ENCODE results near the gene FICD. TPM values are rescaled to one million over a fixed set of nuclear protein-coding genes. Genes with fewer than 3 reads are reported as not detected.

The FICD gene
- total RNA-seq, 1 experiment from 2014 or later: 3.6 TPM

GRCh38 chr12:108566452-108566851 lies 51.4 kb downstream of the FICD start:
- Mint-ChIP-seq H3K4me3 (ENCODE audit: unreplicated experiment) (no peak overlapping the region), H3K36me3 (ENCODE audit: insufficient read depth, unreplicated experiment) (peaks cover 19% of the 10 kb centered on the region), H3K4me1 (ENCODE audit: low read depth, unreplicated experiment) (no peaks in the 10 kb centered on the region), H3K27me3 (ENCODE audit: insufficient read depth, unreplicated experiment) (no peaks in the 10 kb centered on the region), H3K9me3 (ENCODE audit: unreplicated experiment) (no peaks in the 10 kb centered on the region), H3K27ac (ENCODE audit: unreplicated experiment) (no peak overlapping the region)
- intact Hi-C loops (cut with micrococcal nuclease; ENCODE audit: unreplicated experiment): no loop called here
- Histone ChIP-seq H3K4me3 (ENCODE audit: low read depth, low read length) (no peak overlapping the region), H3K36me3 (ENCODE audit: control insufficient read depth, insufficient read depth, low read length) (peaks cover 5% of the 10 kb centered on the region), H3K9me3 (no peaks in the 10 kb centered on the region), H3K27me3 (replicated peaks; ENCODE audit: control insufficient read depth, insufficient read depth, low read length) (no peaks in the 10 kb centered on the region), H3K4me1 (0 out of 2 replicates have a peak, but pooled peaks cover 3% of the 10 kb centered on the region)
- POLR2A ChIA-PET: no interaction called here
- no peak for TF ChIP-seq CTCF (IDR thresholded peaks at IDR 0.05; ENCODE audit: insufficient read depth in 1 of 2, low read depth in 1 of 2, low read length in 1 of 2, severe bottlenecking in 1 of 2, unreplicated experiment in 1 of 2)
- BruUV-seq (replicated peaks): no TSS peak
- CTCF ChIA-PET: interaction anchor here (0.5 kb wide), 1 partner anchor 1002 kb away, joined by 3 read pairs; no protein-coding TSS in a partner anchor
- no peak for DNase-seq

- H3K27me3 Mint-ChIP-seq (ENCODE audit: insufficient read depth, unreplicated experiment): no peaks in the 10 kb centered on the region
Observed at GRCh38 chr12:108567406-108568337, 52.6 kb downstream of the FICD start.

More at GRCh38 chr12:108567406-108568337, 52.6 kb downstream of the FICD start:
- Mint-ChIP-seq H3K9me3 (ENCODE audit: unreplicated experiment) (no peaks in the 10 kb centered on the region), H3K4me1 (ENCODE audit: low read depth, unreplicated experiment) (no peaks in the 10 kb centered on the region), H3K4me3 (ENCODE audit: unreplicated experiment) (no peak overlapping the region), H3K27ac (ENCODE audit: unreplicated experiment) (no peak overlapping the region), H3K36me3 (ENCODE audit: insufficient read depth, unreplicated experiment) (peaks cover 19% of the 10 kb centered on the region)
- BruUV-seq (replicated peaks): no TSS peak
- CTCF ChIA-PET: no interaction called here
- Histone ChIP-seq H3K27me3 (replicated peaks; ENCODE audit: control insufficient read depth, insufficient read depth, low read length) (no peaks in the 10 kb centered on the region), H3K9me3 (no peaks in the 10 kb centered on the region), H3K4me3 (ENCODE audit: low read depth, low read length) (no peak overlapping the region), H3K36me3 (ENCODE audit: control insufficient read depth, insufficient read depth, low read length) (peaks cover 5% of the 10 kb centered on the region), H3K4me1 (0 out of 2 replicates have a peak, but pooled peaks cover 3% of the 10 kb centered on the region)
- TF ChIP-seq CTCF (IDR thresholded peaks at IDR 0.05; ENCODE audit: insufficient read depth in 1 of 2, low read depth in 1 of 2, low read length in 1 of 2, severe bottlenecking in 1 of 2, unreplicated experiment in 1 of 2): no peak
- POLR2A ChIA-PET: no interaction called here
- intact Hi-C loops (cut with micrococcal nuclease; ENCODE audit: unreplicated experiment): no loop called here
- DNase-seq: no peak
